GM21515 (cell line): ENCODE data around the gene AUTS2.
"Not testable (repeated sequence)": the region's sequence is repeated elsewhere in the genome, so short reads cannot be mapped to it uniquely, and the experiment has no call there.

Experiments used
- ATAC-seq: cut with Tn5 transposase; IDR thresholded peaks from one replicate; pipeline ENCODE4 v1.9.1; 2021; ENCODE audit not compliant: unreplicated experiment

Gene AUTS2

DNA sequence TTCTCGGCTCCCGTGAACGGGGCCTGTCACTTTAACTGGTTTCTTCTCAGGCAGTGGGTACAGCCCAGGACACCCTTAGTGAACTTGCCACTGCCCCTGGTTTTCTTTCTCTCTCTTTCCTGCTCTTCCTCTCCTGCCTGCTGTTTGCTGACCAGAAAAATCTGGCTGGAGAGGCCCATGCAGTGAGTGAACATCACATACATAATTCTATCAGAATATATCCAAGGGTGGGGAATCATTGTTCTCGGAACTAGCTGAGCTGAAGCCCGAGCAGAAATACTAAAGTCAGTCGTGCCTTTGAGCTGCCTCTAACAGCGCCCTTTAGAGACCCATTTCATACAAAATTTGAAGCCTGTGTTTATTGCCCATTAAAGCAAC is 1032.2 kb downstream of the AUTS2 start:
- ATAC-seq, result no peak

DNA sequence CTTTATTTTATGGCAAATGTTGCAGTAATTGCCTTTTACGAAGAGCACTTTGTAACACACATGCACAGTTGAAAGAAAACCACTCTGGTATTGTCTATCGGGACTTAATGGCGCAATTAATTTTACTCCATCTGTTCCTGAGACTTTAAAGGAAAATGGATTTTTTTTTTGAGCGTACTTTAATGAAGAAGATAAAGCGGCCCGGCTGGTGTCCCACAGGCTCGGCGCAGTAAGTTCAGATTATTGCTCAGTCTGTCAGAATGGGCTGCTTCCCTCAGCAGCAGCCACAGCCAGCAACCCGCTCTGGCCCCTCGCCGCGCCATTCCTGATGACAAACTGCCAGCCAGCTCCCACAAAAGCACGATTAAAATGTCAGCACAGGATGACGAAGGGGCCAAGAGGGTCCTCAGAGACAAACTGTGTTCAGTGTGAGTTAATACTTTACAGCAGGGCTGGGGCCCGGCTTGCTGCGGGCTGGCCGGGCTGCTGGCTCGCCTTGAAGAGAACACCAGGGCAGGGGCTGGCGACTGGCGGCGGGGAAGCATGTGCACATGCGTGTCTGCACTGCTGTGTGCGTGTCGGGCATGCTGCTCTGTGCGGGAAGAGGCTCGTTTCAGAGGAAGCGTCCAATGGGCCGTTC is 1032.7 kb downstream of the AUTS2 start:
- ATAC-seq, result no peak

DNA sequence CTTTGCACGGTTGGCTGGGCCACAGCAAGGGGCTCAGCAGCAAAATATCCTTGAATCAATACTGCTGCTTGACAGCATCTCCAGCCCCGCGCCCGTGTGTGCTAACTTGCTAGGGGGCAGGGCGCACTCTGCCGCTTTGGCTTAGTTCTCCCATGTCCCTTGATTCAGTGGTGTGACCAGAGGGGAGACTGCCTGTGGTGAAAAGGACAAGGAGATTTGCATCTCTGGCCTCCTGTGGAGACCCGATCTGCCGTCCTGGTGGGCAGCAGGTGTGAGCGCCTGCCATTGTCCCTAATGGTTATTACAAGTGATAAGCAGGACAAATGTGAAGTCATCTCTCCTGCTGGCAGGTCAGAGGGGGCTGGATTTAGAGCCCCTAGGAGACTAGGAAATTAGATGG is 1033.4 kb downstream of the AUTS2 start:
- ATAC-seq, result no peak

DNA sequence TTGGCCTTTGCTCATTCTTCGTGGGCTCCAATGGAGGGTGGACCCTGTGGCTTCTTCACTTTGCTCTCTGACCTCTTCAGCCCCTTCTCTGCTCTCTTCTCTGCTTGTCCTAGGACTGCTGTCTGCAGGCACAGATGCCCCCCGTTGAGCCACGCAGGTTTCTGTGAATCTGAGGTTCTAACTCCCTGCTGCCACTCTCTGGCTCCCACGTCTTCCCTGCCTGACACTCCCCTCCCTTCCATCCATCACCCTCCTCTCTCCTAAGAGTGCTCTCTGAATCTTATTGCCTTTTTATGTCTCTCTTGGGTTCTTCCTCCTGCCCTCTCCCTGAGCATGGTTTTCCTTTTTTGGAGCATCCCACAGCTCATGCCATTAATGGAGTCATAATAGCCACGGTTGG is 1034.1 kb downstream of the AUTS2 start:
- no peak for ATAC-seq

DNA sequence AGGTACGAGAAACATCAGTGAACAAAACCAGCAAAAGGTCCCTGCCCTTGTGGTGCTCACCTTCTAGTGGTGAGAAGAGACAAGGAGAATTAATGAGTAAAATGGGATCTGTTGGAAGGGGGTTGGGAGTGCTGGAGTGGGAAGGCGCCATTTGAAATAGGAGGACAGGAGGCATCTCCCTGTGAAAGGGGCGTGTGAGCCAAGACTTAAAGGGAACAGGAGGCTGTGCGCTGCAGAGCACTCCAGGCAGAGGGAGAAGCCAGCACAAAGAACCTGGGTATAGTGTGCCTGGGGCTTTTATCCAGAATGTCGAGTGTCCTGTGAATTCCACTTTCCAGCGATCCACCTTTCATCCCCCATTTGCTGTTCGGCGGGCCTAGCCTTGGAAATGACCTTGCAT is 1035.8 kb downstream of the AUTS2 start:
- ATAC-seq, result no peak

DNA sequence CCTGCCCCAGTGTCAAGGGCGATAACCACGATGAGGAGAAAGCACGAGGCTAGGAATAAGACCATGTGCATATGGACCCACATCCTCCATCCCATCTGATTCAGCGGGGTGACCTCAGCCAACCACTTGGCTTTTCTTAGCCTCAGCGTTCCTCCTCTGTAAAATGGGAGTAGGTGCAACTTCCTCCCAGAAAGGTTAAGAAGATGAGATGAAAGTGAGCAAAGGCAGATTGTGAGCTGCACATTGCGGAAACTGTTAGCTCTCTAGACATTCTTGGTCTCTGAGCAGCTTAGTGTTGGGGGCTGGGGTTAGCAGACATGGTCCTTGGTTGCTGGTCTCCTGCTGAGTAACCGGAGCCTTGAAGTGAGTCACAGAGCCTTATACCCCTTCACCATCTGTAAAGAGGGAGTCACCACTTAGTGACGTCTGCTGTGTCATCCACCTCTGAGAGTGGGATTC is 1036.4 kb downstream of the AUTS2 start:
- ATAC-seq, result no peak

DNA sequence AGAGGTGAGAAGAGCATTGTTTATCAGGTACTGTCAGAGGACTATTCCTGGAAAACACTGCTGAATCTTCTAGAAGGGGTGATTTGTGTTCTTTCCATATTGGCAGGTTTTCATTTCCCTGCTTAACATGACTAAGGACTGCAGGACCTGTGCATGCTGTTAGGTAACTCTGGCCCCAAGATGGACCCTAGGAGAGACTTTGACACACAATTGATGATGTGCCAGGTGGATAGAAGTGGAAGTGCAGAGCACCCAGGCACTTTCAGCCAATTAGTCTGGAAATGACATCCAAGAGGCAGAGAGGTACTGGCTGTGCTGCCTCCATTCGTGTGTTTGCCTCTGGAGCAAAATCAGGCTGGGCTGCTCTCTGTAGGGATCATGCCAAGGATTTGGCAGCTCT is 1037.4 kb downstream of the AUTS2 start:
- ATAC-seq, result no peak

DNA sequence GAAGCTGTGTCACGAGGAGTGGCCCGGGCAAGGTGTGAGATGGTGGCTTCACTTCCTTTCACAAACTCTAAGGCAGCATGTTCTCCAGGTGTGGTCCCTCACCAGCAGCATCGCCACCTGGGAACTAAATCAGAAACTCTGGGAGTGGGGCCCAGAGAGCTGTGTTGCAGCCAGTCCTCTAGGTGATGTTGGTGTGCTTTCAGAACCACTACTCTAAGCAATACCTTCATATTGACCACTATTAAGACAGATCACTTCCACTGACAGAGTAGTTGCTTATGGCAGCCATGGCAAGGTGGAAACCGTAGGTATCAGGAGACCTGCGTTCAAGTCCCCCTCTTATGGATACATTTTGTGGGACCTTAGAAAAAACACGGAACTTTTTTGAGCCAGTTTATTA is 1037.9 kb downstream of the AUTS2 start:
- no peak for ATAC-seq

DNA sequence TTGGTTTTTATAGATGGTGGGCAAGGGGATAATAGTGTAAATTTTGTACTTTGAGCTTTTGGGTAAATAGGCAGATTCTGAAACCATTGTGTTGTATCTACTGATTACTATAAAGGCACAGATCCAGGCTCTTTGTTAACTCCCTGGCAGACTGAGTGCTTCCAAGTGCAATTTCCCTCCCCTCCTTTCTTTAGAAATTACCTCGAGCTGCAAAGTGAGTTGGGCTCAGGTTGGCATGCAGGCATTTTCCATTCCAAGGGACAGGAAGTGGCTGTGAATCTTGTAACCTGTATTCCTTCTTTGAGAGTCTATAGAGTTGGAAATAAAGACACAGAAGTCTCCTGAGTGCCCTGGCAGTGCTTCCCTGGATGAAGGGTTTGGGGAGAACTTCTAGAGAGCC is 1039.5 kb downstream of the AUTS2 start:
- ATAC-seq, result no peak

DNA sequence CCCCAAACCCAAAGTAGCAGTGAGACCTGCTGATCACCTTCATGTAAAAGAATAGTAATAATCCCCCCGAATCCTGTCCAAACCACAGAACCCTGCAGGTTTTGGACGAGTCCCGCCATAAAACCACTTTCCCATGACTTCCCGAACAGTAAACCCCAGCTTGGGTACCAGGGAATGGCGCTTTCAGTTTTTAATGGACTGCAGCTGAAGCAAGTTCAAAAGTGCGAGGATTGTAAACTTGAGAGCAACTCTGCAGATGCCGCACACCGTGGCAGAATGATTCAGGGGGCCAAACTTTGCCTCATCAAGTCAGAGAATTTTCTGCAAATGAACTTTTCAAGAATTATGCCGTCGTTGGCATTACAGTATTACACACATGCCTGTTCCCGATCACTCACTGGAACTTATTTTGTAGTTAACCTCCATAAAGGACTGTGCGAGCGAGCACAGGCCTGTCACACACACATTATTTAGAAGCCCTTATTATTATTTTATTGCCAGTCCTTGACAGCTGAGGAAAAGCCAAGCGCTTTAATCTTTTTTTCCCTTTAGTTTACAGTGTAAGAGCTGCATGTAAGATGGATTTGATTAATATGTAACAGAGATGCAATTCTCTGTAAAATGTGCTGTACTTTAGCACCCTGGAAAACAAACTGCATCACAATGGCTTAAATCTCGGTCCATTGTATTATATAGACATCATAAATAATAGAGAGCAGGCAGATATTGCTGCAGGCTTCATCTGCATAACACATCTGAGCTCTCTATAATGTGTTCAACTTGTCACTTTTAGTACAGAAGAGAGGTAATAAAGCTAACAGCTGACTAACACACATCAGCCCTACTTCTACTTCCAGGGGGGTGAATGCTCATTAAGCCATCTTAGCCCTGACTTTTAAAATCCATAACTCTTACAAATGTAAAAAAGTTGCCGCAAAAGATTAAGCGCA is 1040.2 kb downstream of the AUTS2 start:
- ATAC-seq, result no peak

DNA sequence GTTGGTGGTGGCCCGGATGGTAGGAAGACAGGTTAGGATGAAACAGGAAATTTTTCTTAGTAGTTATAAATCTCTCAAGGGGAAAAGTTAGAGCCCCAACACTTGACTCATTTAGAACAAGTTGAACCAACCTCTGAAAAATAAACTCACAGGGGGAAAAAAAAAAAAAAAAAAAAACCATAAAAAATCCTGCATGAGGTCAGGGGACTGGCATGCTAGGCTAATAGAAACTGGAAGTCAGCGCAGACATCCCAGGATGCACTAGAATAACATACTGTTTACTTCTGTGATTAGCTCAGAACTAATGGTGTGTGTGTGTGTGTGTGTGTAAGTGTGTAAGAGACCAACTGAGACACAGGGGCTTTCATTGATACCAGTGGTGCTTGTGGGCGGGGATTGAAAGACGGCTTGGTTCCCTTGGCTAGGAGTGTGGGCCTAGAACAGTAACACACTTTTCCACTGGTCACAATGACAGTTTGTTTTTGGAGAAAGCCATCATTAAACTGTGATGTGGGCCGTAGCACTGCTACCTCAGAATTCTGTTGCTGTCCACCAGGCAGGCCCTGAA is 1042.1 kb downstream of the AUTS2 start:
- ATAC-seq, result no peak

DNA sequence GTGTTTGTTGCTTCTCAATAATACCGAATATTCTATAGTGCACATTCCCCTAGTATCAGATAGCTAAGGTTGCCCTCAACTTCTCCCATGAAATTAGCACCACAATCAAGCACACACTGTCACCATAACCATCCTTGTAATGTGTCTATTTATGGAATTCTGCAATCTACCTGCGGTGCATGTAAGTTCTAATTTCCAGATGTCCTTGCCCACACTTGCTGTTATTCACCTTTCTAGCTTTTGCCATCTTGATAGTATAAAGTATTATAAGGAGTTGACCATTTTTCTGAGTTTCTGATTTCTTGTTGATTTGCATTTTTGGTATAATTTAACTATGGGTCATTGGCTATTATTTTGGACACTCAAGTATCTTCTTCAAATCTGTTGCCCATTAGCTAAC is 1043.6 kb downstream of the AUTS2 start:
- no peak for ATAC-seq

DNA sequence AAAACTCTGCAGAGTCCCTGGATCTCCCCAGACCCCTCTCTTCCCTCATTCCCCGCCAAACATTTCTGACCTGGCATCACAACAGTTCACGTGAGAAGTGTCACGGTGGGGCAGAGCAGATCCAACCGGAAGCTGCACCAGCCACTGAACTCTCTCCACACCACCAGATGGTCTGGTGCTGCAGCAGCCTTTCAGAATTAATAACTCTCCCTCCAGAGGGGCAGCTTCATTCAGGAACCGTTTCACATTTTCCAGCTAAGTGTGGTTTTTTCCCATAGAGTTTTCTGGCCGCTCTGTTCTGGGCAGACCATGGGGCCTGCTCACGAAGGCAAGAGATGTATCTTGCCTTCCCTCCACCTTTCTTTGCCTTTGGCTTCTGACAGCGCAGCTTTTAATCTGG is 1047.0 kb downstream of the AUTS2 start:
- no peak for ATAC-seq

DNA sequence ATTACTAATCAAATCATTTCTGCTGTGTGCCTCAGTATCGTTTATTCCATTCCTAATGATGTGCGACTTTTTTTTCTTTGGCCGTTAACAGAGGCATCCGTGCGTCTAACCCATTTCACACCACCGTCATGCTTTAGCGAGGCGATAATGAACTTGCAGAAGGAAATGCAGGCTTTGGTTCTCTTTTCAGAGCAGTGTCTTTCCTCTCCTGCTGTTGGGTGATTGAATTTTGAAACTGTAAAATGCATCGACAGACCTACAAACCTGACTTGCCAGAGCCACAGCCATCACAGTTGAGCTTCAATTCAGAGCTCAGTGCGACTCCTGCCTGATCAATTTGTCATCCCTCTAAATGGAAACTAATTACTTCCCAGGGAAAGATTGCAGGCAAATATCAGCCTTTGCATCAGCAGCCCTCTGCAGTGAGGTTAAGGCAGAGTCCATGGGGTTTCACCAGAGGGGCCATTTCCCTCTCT is 1047.6 kb downstream of the AUTS2 start:
- ATAC-seq, result no peak

DNA sequence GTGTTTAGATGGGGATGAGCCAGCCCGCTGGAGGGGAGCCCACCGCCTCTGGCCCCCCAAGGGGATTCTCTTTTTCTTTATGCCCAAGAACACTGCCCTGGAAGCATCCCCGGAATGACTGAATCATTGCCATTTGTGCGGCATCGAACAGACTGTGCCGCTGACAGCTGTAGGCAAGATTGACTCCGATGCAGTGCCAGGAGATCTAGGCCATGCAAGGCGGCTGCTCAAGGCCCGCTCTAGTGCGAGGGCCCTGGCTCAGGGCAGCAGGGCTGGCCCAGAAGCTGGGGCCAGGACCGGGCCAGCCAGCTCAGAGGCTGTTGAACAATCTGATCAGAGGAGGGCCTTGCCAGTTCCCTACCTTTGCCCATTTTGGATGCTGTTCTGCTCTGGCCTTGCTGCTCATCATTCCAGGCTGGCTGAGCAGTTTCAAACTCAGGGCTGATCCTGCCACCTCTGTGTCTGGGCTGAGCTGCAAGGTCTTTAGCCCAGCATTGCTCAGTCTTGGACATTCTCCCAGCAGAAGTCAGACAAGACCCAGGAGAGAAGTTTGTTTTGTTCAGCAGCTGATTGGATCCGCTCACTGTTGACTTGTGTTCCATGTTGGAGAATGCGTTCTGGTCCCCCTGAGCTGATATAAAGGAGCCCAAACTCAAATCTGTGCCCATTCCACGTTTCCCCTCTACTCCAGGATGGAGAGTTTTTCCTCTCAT is 1048.4 kb downstream of the AUTS2 start:
- no peak for ATAC-seq

DNA sequence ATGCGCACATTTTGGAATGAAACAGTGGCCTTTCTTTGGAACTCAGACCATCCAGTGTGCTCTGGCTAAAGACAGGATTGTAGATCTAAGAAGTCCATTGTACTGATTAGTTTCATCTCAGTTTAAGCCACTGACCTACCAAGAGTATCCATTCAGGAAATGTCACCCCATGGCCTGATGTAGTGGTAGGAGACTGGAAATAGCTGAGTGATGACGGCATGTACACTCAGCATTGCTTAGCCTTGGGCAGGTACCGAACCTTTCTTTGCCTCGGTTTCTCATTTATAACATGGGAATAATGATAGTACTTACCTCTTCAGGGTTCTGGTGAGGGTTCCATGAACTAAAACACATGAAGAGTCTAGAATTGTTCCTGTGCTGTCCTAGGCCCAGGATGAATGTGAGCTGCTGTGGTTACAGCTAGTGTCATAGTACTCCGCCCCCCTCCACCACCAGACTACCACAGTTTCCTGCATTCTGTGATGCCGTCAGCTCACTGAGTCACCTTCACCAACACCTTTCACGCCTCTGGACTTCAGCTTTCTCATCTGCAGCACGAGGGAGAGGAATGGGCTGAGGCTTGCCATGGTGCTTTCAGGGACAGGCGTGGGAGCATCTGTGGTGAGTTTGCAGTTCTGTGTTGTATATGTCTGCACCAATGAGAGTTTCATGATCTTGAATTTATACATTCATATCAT is 1049.7 kb downstream of the AUTS2 start:
- ATAC-seq, result peak; percentile 91

DNA sequence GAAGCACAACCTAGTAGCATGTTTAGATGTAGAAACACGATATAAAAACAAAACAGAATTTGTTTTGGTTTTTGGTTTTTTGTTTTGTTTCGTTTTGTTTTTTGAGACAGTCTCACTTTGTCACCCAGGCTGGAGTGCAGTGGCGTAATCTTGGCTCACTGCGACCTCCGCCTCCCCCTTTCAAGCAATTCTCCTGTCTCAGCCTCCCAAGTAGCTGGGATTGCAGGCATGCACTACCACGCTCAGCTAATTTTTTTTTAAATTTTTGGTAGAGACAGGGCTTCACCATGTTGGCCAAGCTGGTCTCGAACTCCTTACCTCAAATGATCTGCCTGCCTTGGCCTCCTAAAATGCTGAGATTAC is 1050.2 kb downstream of the AUTS2 start:
- not testable (repeated sequence) for ATAC-seq

DNA sequence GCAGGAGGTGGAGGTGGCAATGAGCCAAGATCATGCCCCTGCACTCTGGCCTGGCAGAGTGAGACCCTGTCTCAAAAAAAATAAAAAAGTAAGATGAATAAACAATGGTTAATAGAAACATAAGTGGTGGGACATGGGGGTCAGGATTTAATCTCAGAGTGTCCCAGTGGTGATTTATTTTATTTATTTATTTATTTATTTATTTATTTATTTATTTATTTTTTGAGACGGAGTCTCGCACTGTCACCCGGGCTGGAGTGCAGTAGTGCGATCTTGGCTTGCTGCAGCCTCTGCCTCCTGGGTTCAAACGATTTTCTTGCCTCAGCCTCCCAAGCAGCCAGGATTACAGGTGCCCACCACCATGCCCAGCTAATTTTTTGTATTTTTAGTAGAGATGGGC is 1051.0 kb downstream of the AUTS2 start:
- ATAC-seq, result no peak

DNA sequence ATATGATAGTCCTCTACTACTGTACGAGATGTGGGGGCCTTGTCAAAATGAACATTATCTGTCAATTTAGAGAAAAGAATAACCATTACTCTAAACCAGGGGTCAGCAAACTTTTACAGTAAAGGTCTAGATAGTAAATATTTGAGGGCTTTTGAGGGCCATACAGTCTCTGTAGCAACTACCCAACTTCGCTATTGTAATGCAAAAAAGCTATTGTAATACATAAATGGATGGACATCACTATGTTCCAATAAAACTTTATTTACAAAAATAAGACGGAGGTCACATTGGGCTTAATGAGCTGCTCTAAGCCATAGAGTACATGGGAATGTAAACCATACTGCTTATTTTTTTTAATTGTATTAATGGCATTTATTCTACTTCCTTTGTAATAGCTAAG is 1055.9 kb downstream of the AUTS2 start:
- no peak for ATAC-seq

DNA sequence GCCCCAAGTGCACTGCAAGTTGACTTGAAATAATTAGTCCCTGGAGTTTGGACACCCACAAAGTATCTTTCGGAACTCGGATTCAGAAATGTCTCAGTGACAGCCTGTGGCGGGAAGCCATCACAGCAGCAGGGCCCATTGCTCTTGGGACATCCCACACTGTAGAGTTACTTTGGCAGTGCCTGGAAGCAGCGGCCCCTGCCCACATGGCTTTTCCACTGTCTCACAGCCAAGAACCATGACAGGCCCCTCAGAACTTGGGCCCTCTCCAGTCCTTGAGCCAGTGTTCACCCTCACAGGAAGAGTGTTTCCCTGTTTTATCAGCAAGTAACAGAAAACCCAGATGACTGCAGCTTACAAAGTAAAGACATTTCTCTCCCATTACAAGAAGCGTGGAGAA is 1056.7 kb downstream of the AUTS2 start:
- no peak for ATAC-seq

DNA sequence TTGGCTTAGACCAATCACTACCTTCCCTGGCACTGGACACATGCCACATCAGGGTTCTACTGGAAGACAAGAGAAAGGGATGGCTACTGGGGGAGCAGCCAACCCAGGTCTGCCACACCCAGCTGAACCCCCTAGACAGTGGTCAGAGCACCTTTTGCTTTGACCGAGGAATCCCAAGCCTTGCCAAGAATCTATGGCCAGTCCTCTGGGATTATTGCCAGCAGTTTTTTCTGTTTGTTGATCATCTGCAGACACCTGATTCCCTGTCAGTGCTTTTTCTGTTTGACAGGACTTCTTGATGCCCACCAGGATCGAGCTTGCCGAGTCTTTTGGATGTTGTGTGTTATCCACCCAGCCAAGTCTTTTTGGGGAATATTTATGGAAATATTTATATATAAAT is 1057.4 kb downstream of the AUTS2 start:
- ATAC-seq, result no peak
